ENCODE measurements around the gene KLHL29. TPM values are rescaled to one million over a fixed set of nuclear protein-coding genes. Genes with fewer than 3 reads are reported as not detected.

Gene KLHL29
- total RNA-seq, 2 experiments from 2014 or later: 0.23 to 0.66 TPM

- H3K4me2 ChIP-seq (ENCODE audit: low read length): no peak overlapping the region
- no peaks in the 10 kb centered on the region for H4K20me1 ChIP-seq (ENCODE audit: insufficient read depth, low read length)
- no peaks in the 10 kb centered on the region for H3K36me3 ChIP-seq (ENCODE audit: insufficient read depth, low read length)
- intact Hi-C loops (cut with micrococcal nuclease; ENCODE audit: unreplicated experiment): no loop called here
- POLR2A ChIA-PET: no interaction called here
- CTCF ChIA-PET (ENCODE audit: unreplicated experiment): no interaction called here
- no TSS peak for BruUV-seq (replicated peaks)
- DNase-seq (ENCODE audit: low spot score): no peak
- no peaks in the 10 kb centered on the region for H3K9me2 ChIP-seq (ENCODE audit: insufficient read depth, low read length)
- H3K9me3 ChIP-seq (ENCODE audit: low read length): no peaks in the 10 kb centered on the region
- no peak for TF ChIP-seq EZH2phosphoT487 (IDR thresholded peaks at IDR 0.05; ENCODE audit: borderline replicate concordance, low read depth, low read length)
- TF ChIP-seq CTCF (conservative IDR thresholded peaks at IDR 0.05; ENCODE audit: low read length): no peak
- no peaks in the 10 kb centered on the region for H3K4me1 ChIP-seq (ENCODE audit: insufficient read depth, low read length, poor library complexity, severe bottlenecking)
- H2AFZ ChIP-seq (ENCODE audit: low read length): no peak overlapping the region
- no peak overlapping the region for H3K27ac ChIP-seq (ENCODE audit: low read depth, low read length, poor library complexity, severe bottlenecking)
- no peak overlapping the region for H3K4me3 ChIP-seq (ENCODE audit: low read depth, low read length, poor library complexity, severe bottlenecking)
- H3K79me2 ChIP-seq (ENCODE audit: insufficient read depth, low read depth, low read length): no peaks in the 10 kb centered on the region
Measured at GRCh38 chr2:23708771-23709170, 323.8 kb downstream of the KLHL29 start.

- CTCF ChIA-PET (ENCODE audit: unreplicated experiment): no interaction called here
- intact Hi-C loops (cut with micrococcal nuclease; ENCODE audit: unreplicated experiment): no loop called here
- POLR2A ChIA-PET: no interaction called here
- Histone ChIP-seq H3K36me3 (ENCODE audit: insufficient read depth, low read length) (no peaks in the 10 kb centered on the region), H3K9me2 (ENCODE audit: insufficient read depth, low read length) (no peaks in the 10 kb centered on the region), H2AFZ (ENCODE audit: low read length) (no peak overlapping the region), H3K4me1 (ENCODE audit: insufficient read depth, low read length, poor library complexity, severe bottlenecking) (no peaks in the 10 kb centered on the region), H4K20me1 (ENCODE audit: insufficient read depth, low read length) (no peaks in the 10 kb centered on the region), H3K27ac (ENCODE audit: low read depth, low read length, poor library complexity, severe bottlenecking) (no peak overlapping the region), H3K9me3 (ENCODE audit: low read length) (no peaks in the 10 kb centered on the region), H3K4me2 (ENCODE audit: low read length) (no peak overlapping the region), H3K79me2 (ENCODE audit: insufficient read depth, low read depth, low read length) (no peaks in the 10 kb centered on the region), H3K4me3 (ENCODE audit: low read depth, low read length, poor library complexity, severe bottlenecking) (no peak overlapping the region)
- DNase-seq (ENCODE audit: low spot score): no peak
- no TSS peak for BruUV-seq (replicated peaks)
- no peak for TF ChIP-seq CTCF (conservative IDR thresholded peaks at IDR 0.05; ENCODE audit: low read length)
- no peak for TF ChIP-seq EZH2phosphoT487 (IDR thresholded peaks at IDR 0.05; ENCODE audit: borderline replicate concordance, low read depth, low read length)
Measured at GRCh38 chr2:23709311-23709710, 324.3 kb downstream of the KLHL29 start.

DNA sequence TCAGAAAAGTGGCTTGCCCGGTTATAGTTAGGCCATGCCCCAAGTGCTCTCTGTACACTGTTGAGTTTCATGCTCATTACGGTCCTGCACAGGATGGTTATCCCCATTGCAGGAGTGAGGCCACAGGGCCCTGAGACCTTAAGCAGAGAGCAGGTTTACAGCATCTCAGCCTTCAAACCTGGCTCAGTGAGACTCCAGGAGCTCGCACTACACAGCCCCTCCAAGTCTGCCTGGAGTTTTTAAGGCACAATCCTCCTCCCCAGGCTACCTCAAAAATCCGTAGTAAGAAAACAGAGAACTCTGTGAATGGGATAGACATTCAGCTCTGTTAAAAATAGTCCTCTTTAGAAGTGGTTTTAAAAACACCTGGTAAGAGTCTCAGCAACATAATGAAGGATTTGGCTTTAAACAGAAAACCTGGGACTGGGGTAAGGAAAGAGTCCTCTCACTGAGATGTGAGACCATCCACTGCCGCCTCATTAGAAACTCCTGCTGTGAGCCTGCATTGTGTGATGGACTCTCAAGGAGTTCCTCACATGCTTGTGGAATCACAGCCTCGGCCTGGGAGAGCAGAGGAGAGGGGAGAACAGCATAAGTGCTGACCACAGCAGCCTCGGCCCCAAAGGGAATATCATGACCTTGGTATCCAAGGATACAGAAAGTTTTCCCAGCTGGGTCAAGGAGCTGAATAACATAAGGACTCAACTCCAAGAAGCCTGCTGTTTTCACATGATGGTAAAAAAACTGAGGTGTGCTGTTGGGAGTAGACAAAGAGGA, 327.2 kb downstream of the KLHL29 start:
- CTCF ChIA-PET (ENCODE audit: unreplicated experiment): no interaction called here

More for the DNA sequence above, 327.2 kb downstream of the KLHL29 start:
- Histone ChIP-seq H3K9me2 (ENCODE audit: insufficient read depth, low read length) (no peaks in the 10 kb centered on the region), H3K27ac (ENCODE audit: low read depth, low read length, poor library complexity, severe bottlenecking) (no peak overlapping the region), H2AFZ (ENCODE audit: low read length) (no peak overlapping the region), H3K79me2 (ENCODE audit: insufficient read depth, low read depth, low read length) (no peaks in the 10 kb centered on the region), H3K4me2 (ENCODE audit: low read length) (no peak overlapping the region), H3K36me3 (ENCODE audit: insufficient read depth, low read length) (no peaks in the 10 kb centered on the region), H3K4me1 (ENCODE audit: insufficient read depth, low read length, poor library complexity, severe bottlenecking) (no peaks in the 10 kb centered on the region), H4K20me1 (ENCODE audit: insufficient read depth, low read length) (no peaks in the 10 kb centered on the region), H3K9me3 (ENCODE audit: low read length) (no peaks in the 10 kb centered on the region), H3K4me3 (ENCODE audit: low read depth, low read length, poor library complexity, severe bottlenecking) (no peak overlapping the region)
- DNase-seq (ENCODE audit: low spot score): no peak
- no TSS peak for BruUV-seq (replicated peaks)
- TF ChIP-seq CTCF (conservative IDR thresholded peaks at IDR 0.05; ENCODE audit: low read length) (no peak), EZH2phosphoT487 (IDR thresholded peaks at IDR 0.05; ENCODE audit: borderline replicate concordance, low read depth, low read length) (no peak)
- intact Hi-C loops (cut with micrococcal nuclease; ENCODE audit: unreplicated experiment): no loop called here
- POLR2A ChIA-PET: no interaction called here

All from OCI-LY7 (cell line).